Measurements from ENCODE around the gene CCDC69.

Gene CCDC69

DNA sequence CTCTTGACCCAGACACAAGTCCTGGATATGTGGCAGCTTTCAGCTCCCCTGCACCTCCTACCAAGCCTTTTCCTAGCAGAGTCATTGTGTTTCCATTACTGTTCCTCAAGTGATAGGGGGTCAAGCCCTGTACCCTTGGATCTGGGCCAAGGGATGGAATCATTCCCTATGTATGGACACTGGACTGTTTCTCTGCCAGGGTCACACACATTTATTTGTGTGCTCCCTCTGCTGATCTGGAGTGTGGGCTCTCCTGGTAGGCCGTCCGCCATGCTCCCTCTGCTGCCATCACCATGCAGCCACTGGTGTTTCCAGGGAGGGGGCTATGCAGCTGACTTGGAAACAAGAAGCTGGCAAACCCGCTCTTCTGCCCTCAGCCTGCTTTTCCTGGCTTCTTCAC is 38.6 kb upstream of the CCDC69 start:
- TF ChIP-seq CTCF (IDR thresholded peaks at IDR 0.05; ENCODE audit: insufficient read depth, low read length, poor library complexity, severe bottlenecking) = no peak
- H3K36me3 ChIP-seq (ENCODE audit: control insufficient read depth, insufficient read depth, low read length) = peaks cover 21% of the 10 kb centered on the region
- no peak overlapping the region for H3K4me3 ChIP-seq (replicated peaks; ENCODE audit: low read depth, low read length)
- DNase-seq (ENCODE audit: extremely low read depth, insufficient read length) = no peak
- no peaks in the 10 kb centered on the region for H3K27me3 ChIP-seq (replicated peaks; ENCODE audit: control insufficient read depth, insufficient read depth, low read length)

DNA sequence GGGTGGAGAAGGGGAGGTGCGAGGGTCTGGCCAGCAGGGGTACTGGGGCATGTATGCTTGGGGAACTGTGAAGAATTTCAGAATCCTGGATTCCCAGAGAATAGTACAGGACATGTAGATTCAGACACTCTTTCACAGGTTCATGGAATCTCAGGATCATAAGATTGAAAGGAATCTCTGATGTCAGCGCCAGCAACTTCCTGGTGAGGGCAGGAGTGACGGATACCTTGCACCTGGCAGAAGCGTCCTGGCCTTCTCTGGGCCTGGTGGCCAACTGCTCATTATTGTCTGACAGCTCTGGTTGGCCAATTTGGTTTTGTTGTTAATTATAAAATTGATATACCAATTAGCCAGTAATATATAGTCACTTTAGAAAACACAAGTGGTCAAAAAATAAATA is 36.0 kb upstream of the CCDC69 start:
- Histone ChIP-seq H3K36me3 (ENCODE audit: control insufficient read depth, insufficient read depth, low read length) (peaks cover 12% of the 10 kb centered on the region), H3K4me3 (replicated peaks; ENCODE audit: low read depth, low read length) (no peak overlapping the region), H3K27me3 (replicated peaks; ENCODE audit: control insufficient read depth, insufficient read depth, low read length) (no peaks in the 10 kb centered on the region)
- no peak for TF ChIP-seq CTCF (IDR thresholded peaks at IDR 0.05; ENCODE audit: insufficient read depth, low read length, poor library complexity, severe bottlenecking)
- DNase-seq (ENCODE audit: extremely low read depth, insufficient read length) = no peak

- no peak for DNase-seq (ENCODE audit: extremely low read depth, insufficient read length)
- no peak for TF ChIP-seq CTCF (IDR thresholded peaks at IDR 0.05; ENCODE audit: insufficient read depth, low read length, poor library complexity, severe bottlenecking)
- H3K4me3 ChIP-seq (replicated peaks; ENCODE audit: low read depth, low read length) = no peak overlapping the region
- no peaks in the 10 kb centered on the region for H3K27me3 ChIP-seq (replicated peaks; ENCODE audit: control insufficient read depth, insufficient read depth, low read length)
- peaks cover 11% of the 10 kb centered on the region for H3K36me3 ChIP-seq (ENCODE audit: control insufficient read depth, insufficient read depth, low read length)
Observed at GRCh38 chr5:151258816-151259215, 34.9 kb upstream of the CCDC69 start.

- no peak for TF ChIP-seq CTCF (IDR thresholded peaks at IDR 0.05; ENCODE audit: insufficient read depth, low read length, poor library complexity, severe bottlenecking)
- H3K4me3 ChIP-seq (replicated peaks; ENCODE audit: low read depth, low read length) = no peak overlapping the region
- no peak for DNase-seq (ENCODE audit: extremely low read depth, insufficient read length)
Observed at GRCh38 chr5:151258201-151258611, 34.3 kb upstream of the CCDC69 start.

DNA sequence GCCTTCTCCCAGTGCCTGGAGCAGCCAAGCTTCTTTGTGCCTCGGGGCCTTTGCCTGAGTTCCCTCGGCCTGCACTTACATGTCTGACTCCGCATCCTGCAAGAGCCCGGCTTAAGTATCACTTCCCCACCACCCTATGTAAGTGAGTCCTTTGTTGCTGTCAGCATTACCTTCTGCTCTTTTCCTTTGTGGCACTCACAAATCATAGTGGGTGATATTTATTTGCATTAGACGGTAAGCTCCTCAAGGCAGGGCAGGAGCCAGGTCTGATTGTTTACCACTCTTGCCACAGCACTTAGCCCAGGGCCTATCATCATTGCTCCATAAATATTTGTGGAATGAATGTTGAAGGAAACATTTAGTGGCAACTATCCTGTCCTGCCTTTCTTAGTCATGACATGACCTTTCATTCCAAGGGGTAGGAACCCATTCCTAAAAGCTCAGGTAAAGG is 33.9 kb upstream of the CCDC69 start:
- no peaks in the 10 kb centered on the region for H3K27me3 ChIP-seq (replicated peaks; ENCODE audit: control insufficient read depth, insufficient read depth, low read length)
- no peak for TF ChIP-seq CTCF (IDR thresholded peaks at IDR 0.05; ENCODE audit: insufficient read depth, low read length, poor library complexity, severe bottlenecking)
- peaks cover 7% of the 10 kb centered on the region for H3K36me3 ChIP-seq (ENCODE audit: control insufficient read depth, insufficient read depth, low read length)
- DNase-seq (ENCODE audit: extremely low read depth, insufficient read length) = peak; percentile 46
- peak overlapping the region; percentile 26 for H3K4me3 ChIP-seq (replicated peaks; ENCODE audit: low read depth, low read length)

More at GRCh38 chr5:151258201-151258611, 34.3 kb upstream of the CCDC69 start:
- Histone ChIP-seq H3K27me3 (replicated peaks; ENCODE audit: control insufficient read depth, insufficient read depth, low read length) (no peaks in the 10 kb centered on the region), H3K36me3 (ENCODE audit: control insufficient read depth, insufficient read depth, low read length) (peaks cover 7% of the 10 kb centered on the region)
